HEK293T (cell line): Measurements from ENCODE around the gene LMAN1L.

Experiments used
- CTCF ChIA-PET: fragments of 350-600 bp; formaldehyde crosslinking; extraction: SDS; loops from one replicate; lab custom pipeline; 2021; ENCODE audit warnings: antibody characterized with exemption, inconsistent platforms; lab: Yijun Ruan, JAX
- POLR2A ChIA-PET: fragments of 350-600 bp; formaldehyde crosslinking; extraction: SDS; loops from one replicate; lab custom pipeline; 2020; ENCODE audit warnings: antibody characterized with exemption, inconsistent platforms; lab: Yijun Ruan, JAX
- DNase-seq: peaks from one replicate; pipeline ENCODE4 v3.0.0; 2012; ENCODE audit warnings: mixed read lengths; ENCODE audit errors: extremely low spot score
- ARNT ChIP-seq: fragments of 450-650 bp; IDR thresholded peaks from 2 replicates; pipeline ENCODE4 v1.6.1; 2017; ENCODE audit warnings: mild to moderate bottlenecking
- BHLHE40 ChIP-seq: fragments of 450-650 bp; IDR thresholded peaks from 2 replicates; pipeline ENCODE4 v1.6.1; 2016; ENCODE audit warnings: mild to moderate bottlenecking, moderate library complexity, borderline replicate concordance
- CTBP1 ChIP-seq: fragments of 450-650 bp; IDR thresholded peaks from 2 replicates; pipeline ENCODE4 v1.6.1; 2016; ENCODE audit warnings: borderline replicate concordance
- ELF4 ChIP-seq: fragments of 450-650 bp; IDR thresholded peaks from 2 replicates; pipeline ENCODE4 v1.6.1; 2017; ENCODE audit warnings: antibody characterized with exemption
- FOXA1 ChIP-seq: fragments of 450-650 bp; IDR thresholded peaks from 2 replicates; pipeline ENCODE4 v1.6.1; 2016; ENCODE audit warnings: mild to moderate bottlenecking
- FOXK2 ChIP-seq: fragments of 450-650 bp; IDR thresholded peaks from 2 replicates; pipeline ENCODE4 v1.6.1; 2016; ENCODE audit warnings: mild to moderate bottlenecking
- FOXM1 ChIP-seq: fragments of 450-650 bp; IDR thresholded peaks from 2 replicates; pipeline ENCODE4 v1.6.1; 2017; ENCODE audit warnings: mild to moderate bottlenecking, borderline replicate concordance
- HDGF ChIP-seq: fragments of 450-650 bp; IDR thresholded peaks from 2 replicates; pipeline ENCODE4 v1.6.1; 2017; ENCODE audit warnings: antibody characterized with exemption, borderline replicate concordance
- L3MBTL2 ChIP-seq: fragments of 450-650 bp; conservative IDR thresholded peaks from 2 replicates; pipeline ENCODE4 v1.6.1; 2016; ENCODE audit warnings: mild to moderate bottlenecking
- LEF1 ChIP-seq: fragments of 450-650 bp; IDR thresholded peaks from 2 replicates; pipeline ENCODE4 v1.6.1; 2017; ENCODE audit warnings: mild to moderate bottlenecking, borderline replicate concordance
- NFRKB ChIP-seq: fragments of 450-650 bp; IDR thresholded peaks from 2 replicates; pipeline ENCODE4 v1.6.1; 2016; ENCODE audit warnings: mild to moderate bottlenecking, moderate library complexity
- SP1 ChIP-seq: fragments of 450-650 bp; IDR thresholded peaks from 2 replicates; pipeline ENCODE4 v1.6.1; 2017
- SUZ12 ChIP-seq: fragments of 450-650 bp; IDR thresholded peaks from 2 replicates; pipeline ENCODE4 v1.6.1; 2016; ENCODE audit warnings: mild to moderate bottlenecking
- TARDBP ChIP-seq: fragments of 450-650 bp; IDR thresholded peaks from 2 replicates; pipeline ENCODE4 v1.6.1; 2016
- ZNF384 ChIP-seq: fragments of 450-650 bp; IDR thresholded peaks from 2 replicates; pipeline ENCODE4 v1.6.1; 2016
- TF ChIP-seq, protein P1 (sequence below): fragments of 450-650 bp; IDR thresholded peaks from 2 replicates; pipeline ENCODE4 v1.6.1; 2016

The LMAN1L gene

DNA sequence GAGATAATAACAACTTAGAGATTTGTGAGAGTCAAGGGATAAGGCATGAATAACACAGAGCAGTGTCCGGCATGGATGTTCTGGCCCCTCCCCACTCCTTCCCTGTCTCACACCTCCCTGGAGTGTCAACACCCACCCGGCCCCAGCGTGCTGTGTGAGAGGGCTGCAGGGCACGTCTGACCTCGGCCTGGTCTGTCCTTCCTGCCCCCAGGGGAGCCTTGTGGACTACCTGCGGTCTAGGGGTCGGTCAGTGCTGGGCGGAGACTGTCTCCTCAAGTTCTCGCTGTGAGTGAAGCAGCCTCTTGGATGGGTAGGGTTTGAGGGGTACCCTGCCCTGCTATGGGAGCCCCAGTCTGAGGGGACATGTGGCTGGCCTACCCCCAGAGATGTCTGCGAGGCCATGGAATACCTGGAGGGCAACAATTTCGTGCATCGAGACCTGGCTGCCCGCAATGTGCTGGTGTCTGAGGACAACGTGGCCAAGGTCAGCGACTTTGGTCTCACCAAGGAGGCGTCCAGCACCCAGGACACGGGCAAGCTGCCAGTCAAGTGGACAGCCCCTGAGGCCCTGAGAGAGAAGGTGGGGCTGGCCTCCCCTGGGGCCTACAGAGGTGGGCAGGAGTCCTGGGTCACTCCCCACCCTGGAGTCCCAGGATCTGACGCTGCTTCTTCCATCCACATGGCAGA, 11.2 kb upstream of the LMAN1L start:
- ChIA-PET CTCF (interaction anchor here (1.1 to 1.2 kb wide), 3 partner anchors 10 to 32 kb away, joined by 4 to 6 read pairs (median 5); no protein-coding TSS in a partner anchor), POLR2A (no interaction called here)
- TF ChIP-seq FOXA1 (no peak), ELF4 (no peak), ARNT (no peak), LEF1 (no peak), CTBP1 (no peak), SP1 (no peak)
- no peak for DNase-seq

GRCh38 chr15:74802290-74802689, 10.3 kb upstream of the LMAN1L start:
- ChIA-PET CTCF (no interaction called here), POLR2A (no interaction called here)
- no peak for DNase-seq
- TF ChIP-seq ARNT (no peak), LEF1 (no peak), ELF4 (no peak), BHLHE40 (no peak)
- TF ChIP-seq, protein P1, sequence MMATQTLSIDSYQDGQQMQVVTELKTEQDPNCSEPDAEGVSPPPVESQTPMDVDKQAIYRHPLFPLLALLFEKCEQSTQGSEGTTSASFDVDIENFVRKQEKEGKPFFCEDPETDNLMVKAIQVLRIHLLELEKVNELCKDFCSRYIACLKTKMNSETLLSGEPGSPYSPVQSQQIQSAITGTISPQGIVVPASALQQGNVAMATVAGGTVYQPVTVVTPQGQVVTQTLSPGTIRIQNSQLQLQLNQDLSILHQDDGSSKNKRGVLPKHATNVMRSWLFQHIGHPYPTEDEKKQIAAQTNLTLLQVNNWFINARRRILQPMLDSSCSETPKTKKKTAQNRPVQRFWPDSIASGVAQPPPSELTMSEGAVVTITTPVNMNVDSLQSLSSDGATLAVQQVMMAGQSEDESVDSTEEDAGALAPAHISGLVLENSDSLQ: no peak

DNA sequence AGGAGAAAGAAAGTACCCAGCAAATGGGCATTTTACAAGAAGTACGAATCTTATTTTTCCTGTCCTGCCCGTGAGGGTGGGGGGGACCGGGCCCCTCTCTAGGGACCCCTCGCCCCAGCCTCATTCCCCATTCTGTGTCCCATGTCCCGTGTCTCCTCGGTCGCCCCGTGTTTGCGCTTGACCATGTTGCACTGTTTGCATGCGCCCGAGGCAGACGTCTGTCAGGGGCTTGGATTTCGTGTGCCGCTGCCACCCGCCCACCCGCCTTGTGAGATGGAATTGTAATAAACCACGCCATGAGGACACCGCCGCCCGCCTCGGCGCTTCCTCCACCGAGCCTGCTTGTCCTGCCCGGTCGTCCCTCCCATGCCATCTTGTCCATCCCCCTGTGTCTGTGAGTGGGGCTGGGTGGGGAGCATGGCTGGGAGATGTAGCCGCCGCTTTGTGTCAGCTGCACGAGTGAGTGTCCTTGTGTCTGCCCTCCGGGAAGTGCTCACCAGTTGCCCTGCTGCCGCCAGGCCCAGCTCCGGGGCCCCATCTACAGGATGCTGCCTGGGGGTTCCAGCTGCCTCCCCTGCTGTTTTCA, 9.7 kb upstream of the LMAN1L start:
- DNase-seq: no peak
- TF ChIP-seq ELF4 (no peak), ARNT (no peak), BHLHE40 (no peak), FOXK2 (no peak), ZNF384 (no peak), L3MBTL2 (no peak), FOXA1 (no peak), SP1 (no peak), TARDBP (no peak), SUZ12 (no peak), HDGF (no peak), FOXM1 (no peak), LEF1 (no peak), CTBP1 (no peak)
- TF ChIP-seq, protein P1: no peak
- ChIA-PET CTCF (no interaction called here), POLR2A (interaction anchor here (1.3 to 1.6 kb wide), 2 partner anchors 15 to 43 kb away, joined by 4 read pairs; no protein-coding TSS in a partner anchor)

- no peak for DNase-seq
- POLR2A ChIA-PET: interaction anchor here (1.6 kb wide), 1 partner anchor 89 kb away, joined by 3 read pairs; no protein-coding TSS in a partner anchor
- CTCF ChIA-PET: interaction anchor here (0.7 to 1.8 kb wide), 2 partner anchors 17 to 36 kb away, joined by 3 to 6 read pairs; no protein-coding TSS in a partner anchor
- no peak for TF ChIP-seq ELF4
- TF ChIP-seq BHLHE40: no peak
- no peak for TF ChIP-seq NFRKB
- no peak for TF ChIP-seq SUZ12
- no peak for TF ChIP-seq ZNF384
- TF ChIP-seq L3MBTL2: no peak
- TF ChIP-seq, protein P1: no peak
- TF ChIP-seq FOXK2: no peak
- no peak for TF ChIP-seq SP1
- no peak for TF ChIP-seq TARDBP
- TF ChIP-seq ARNT: no peak
- no peak for TF ChIP-seq FOXM1
- TF ChIP-seq FOXA1: no peak
- TF ChIP-seq CTBP1: no peak
- TF ChIP-seq LEF1: no peak
Observed at GRCh38 chr15:74804935-74805334, 7.7 kb upstream of the LMAN1L start.

- ChIA-PET CTCF (interaction anchor here (1.3 kb wide), 1 partner anchor 38 kb away, joined by 3 read pairs; no protein-coding TSS in a partner anchor), POLR2A (interaction anchor here (0.6 kb wide), 1 partner anchor 36 kb away, joined by 4 read pairs; no protein-coding TSS in a partner anchor)
- TF ChIP-seq BHLHE40 (no peak), FOXK2 (no peak), TARDBP (no peak), HDGF (no peak), SUZ12 (no peak), FOXA1 (no peak), ARNT (no peak), ZNF384 (no peak), NFRKB (no peak)
- DNase-seq: no peak
Observed at GRCh38 chr15:74807282-74807681, 5.4 kb upstream of the LMAN1L start.
